Measurements from ENCODE around the gene HNRNPUL1.

Gene HNRNPUL1

DNA sequence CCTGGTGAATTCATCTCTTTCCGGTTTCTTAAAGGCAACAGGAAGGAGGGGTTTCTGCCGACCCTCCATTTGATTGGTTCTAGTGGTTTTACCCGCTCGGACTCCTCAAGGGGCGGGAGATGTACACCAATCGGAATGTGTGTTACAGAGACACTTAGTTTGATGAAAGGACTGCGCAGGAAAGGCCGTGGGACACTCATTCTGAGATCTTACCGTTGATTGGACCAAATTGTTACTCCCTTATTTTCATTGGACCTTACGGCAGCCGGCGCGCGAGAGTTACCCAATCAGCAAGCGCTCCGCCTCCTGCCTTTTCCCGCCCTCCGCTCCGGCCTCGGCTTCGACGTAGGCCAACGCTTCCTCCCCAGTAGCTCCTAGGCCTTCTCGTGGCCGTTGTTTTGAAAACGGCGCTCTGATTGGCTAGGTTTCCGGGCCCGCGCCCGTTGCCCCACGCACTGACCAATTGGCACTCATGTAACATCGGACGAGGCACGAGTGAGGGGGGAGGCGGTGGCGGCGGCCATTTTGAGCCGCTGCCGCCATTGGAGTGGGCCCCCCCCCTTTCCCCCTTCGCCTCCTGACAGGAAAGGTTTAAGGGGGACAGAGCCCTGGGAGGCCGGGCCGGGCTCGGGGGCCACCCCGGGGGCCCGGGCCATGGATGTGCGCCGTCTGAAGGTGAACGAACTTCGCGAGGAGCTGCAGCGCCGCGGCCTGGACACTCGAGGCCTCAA lies at the start of gene HNRNPUL1:
HNRNPUL1 (plus strand) TSS at position 523 of the 731 bp plus-strand sequence; CDS start at position 655, 132 bp downstream.
- FAIRE-seq (peak; percentile 93), DNase-seq (ENCODE audit: insufficient read length, low spot score) (peak; percentile 98)
- TF ChIP-seq POLR2A (IDR thresholded peaks at IDR 0.05; ENCODE audit: low read depth, low read length): peak; percentile 39; the same call in 1 of the 2 replicates

GRCh38 chr19:41217741-41218140 lies 46.4 kb upstream of the HNRNPUL1 start:
- no peak for TF ChIP-seq POLR2A (IDR thresholded peaks at IDR 0.05; ENCODE audit: low read depth, low read length)
- FAIRE-seq: no peak
- DNase-seq (ENCODE audit: insufficient read length, low spot score): no peak

GRCh38 chr19:41218249-41218614 lies 45.9 kb upstream of the HNRNPUL1 start:
- FAIRE-seq (no peak), DNase-seq (ENCODE audit: insufficient read length, low spot score) (no peak)
- no peak for TF ChIP-seq POLR2A (IDR thresholded peaks at IDR 0.05; ENCODE audit: low read depth, low read length)

GRCh38 chr19:41218615-41219507 lies 45.3 kb upstream of the HNRNPUL1 start, which contains the start of gene AXL:
Gene AXL, plus strand, starts transcription at chr19:41219223. Its CDS starts 170 bp downstream, at chr19:41219393.
- no peak for FAIRE-seq
- TF ChIP-seq POLR2A (IDR thresholded peaks at IDR 0.05; ENCODE audit: low read depth, low read length): peak; percentile 93
- peak; percentile 87 for DNase-seq (ENCODE audit: insufficient read length, low spot score)

- FAIRE-seq (no peak), DNase-seq (ENCODE audit: insufficient read length, low spot score) (no peak)
Measured at GRCh38 chr19:41219924-41220567, 44.1 kb upstream of the HNRNPUL1 start.

GRCh38 chr19:41220811-41221210 lies 43.4 kb upstream of the HNRNPUL1 start:
- FAIRE-seq (no peak), DNase-seq (ENCODE audit: insufficient read length, low spot score) (no peak)
- no peak for TF ChIP-seq POLR2A (IDR thresholded peaks at IDR 0.05; ENCODE audit: low read depth, low read length)

More at GRCh38 chr19:41219924-41220567, 44.1 kb upstream of the HNRNPUL1 start:
- peak; percentile 70 for TF ChIP-seq POLR2A (IDR thresholded peaks at IDR 0.05; ENCODE audit: low read depth, low read length)

DNA sequence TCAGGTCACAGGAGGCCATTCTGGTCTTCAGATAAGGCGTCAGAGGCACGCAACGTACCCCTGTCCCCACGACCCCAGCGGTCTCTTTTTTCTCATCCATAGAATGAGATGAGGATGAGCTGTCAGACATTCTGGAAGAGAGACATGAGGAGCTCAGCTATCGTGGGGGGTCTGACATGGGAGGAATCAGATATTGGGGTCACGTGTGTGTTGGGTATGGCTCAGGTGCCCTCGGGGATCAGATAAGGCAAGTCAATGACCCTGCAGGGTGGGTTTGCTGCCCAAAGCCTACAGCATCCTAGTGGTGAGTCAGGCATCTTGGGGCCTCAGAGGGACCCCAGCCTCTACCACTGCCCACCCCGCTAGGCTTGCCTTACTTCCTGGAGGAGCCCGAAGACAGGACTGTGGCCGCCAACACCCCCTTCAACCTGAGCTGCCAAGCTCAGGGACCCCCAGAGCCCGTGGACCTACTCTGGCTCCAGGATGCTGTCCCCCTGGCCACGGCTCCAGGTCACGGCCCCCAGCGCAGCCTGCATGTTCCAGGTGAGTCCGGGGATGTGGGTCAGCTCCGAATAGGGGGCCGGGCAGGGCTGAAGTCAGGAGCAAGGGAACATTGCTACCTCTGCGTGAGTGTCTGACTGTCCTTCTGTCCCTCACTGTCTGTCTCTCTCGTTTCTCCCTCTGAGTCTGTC lies 42.5 kb upstream of the HNRNPUL1 start:
- DNase-seq (ENCODE audit: insufficient read length, low spot score) (no peak), FAIRE-seq (no peak)
- no peak for TF ChIP-seq POLR2A (IDR thresholded peaks at IDR 0.05; ENCODE audit: low read depth, low read length)

GRCh38 chr19:41222240-41222639 lies 41.9 kb upstream of the HNRNPUL1 start:
- no peak for TF ChIP-seq POLR2A (IDR thresholded peaks at IDR 0.05; ENCODE audit: low read depth, low read length)
- FAIRE-seq (no peak), DNase-seq (ENCODE audit: insufficient read length, low spot score) (no peak)

- DNase-seq (ENCODE audit: insufficient read length, low spot score): peak; percentile 93
- TF ChIP-seq POLR2A (IDR thresholded peaks at IDR 0.05; ENCODE audit: low read depth, low read length): peak; percentile 61
- peak; percentile 36 for FAIRE-seq
Measured at GRCh38 chr19:41223431-41224234, 40.5 kb upstream of the HNRNPUL1 start.

DNA sequence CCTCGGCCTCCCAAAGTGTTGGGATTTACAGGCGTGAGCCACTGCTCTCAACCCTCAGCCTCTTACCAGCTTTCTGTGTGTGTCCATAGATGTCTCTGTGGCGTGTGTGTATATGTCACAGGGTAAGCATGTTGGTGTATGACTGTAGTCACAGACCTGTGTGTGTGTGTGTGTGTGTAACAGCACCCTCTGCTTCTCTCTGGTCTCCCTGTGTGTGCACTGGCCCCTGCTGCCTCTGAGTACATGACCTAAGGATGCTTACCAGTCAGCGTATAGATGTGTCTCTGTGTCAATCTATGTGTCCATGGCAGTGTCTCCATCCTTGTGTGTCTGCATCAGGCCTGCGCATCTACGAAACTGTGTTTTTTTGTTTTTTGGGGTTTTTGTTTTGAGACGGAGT lies 39.5 kb upstream of the HNRNPUL1 start:
- no peak for FAIRE-seq
- TF ChIP-seq POLR2A (IDR thresholded peaks at IDR 0.05; ENCODE audit: low read depth, low read length): no peak
- no peak for DNase-seq (ENCODE audit: insufficient read length, low spot score)

- no peak for FAIRE-seq
- TF ChIP-seq POLR2A (IDR thresholded peaks at IDR 0.05; ENCODE audit: low read depth, low read length): no peak
- peak; percentile 92 for DNase-seq (ENCODE audit: insufficient read length, low spot score)
Measured at GRCh38 chr19:41225238-41226052, 38.7 kb upstream of the HNRNPUL1 start.

Measured in H54 (cell line).